ENCODE results near the gene KNG1. TPM values are rescaled to one million over a fixed set of nuclear protein-coding genes. Genes with fewer than 3 reads are reported as not detected.
"Not testable (repeated sequence)": the region's sequence is repeated elsewhere in the genome, so short reads cannot be mapped to it uniquely, and the experiment has no call there.

The KNG1 gene
- total RNA-seq, 6 experiments from 2014 or later: 432 to 1,537 (median 1,171) TPM

- TF ChIP-seq POLR2A (IDR thresholded peaks at IDR 0.05) (no peak), CTCF (IDR thresholded peaks at IDR 0.05) (no peak)
- intact Hi-C loops (cut with DNase I): no loop called here
- ATAC-seq: no peak
- H3K9me3 ChIP-seq: no peaks in the 10 kb centered on the region
- no peaks in the 10 kb centered on the region for H3K36me3 ChIP-seq
- WGBS (ENCODE audit: insufficient coverage, low coverage, low lambda C conversion rate, missing lambda C conversion rate): 90% methylated on average over 3 of the region's 3 CpGs
- DNase-seq: no peak
- no peak overlapping the region for H3K27ac ChIP-seq
- H3K4me3 ChIP-seq: no peak overlapping the region
- peaks cover 0 to under 1% (median 0%) of the 10 kb centered on the region in 4 donors for H3K4me1 ChIP-seq
- no peaks in the 10 kb centered on the region for H3K27me3 ChIP-seq
Observed at GRCh38 chr3:186683979-186684378, 33.2 kb upstream of the KNG1 start.

- H3K4me1 ChIP-seq; intact Hi-C loops (cut with DNase I); H3K27me3 ChIP-seq; H3K9me3 ChIP-seq; H3K27ac ChIP-seq; DNase-seq; H3K4me3 ChIP-seq; H3K36me3 ChIP-seq; ATAC-seq: not testable (repeated sequence)
- WGBS (ENCODE audit: insufficient coverage, low coverage, low lambda C conversion rate, missing lambda C conversion rate): 80% methylated on average over 2 of the region's 2 CpGs
Observed at GRCh38 chr3:186686475-186686874, 30.7 kb upstream of the KNG1 start.

- DNase-seq (no peak), ATAC-seq (no peak)
- Histone ChIP-seq H3K9me3 (no peaks in the 10 kb centered on the region), H3K4me3 (no peak overlapping the region), H3K4me1 (no peaks in the 10 kb centered on the region), H3K36me3 (no peaks in the 10 kb centered on the region), H3K27me3 (no peaks in the 10 kb centered on the region), H3K27ac (no peak overlapping the region)
- WGBS (ENCODE audit: insufficient coverage, low coverage, low lambda C conversion rate, missing lambda C conversion rate): 72% methylated on average over 10 of the region's 12 CpGs
- intact Hi-C loops (cut with DNase I): no loop called here
- TF ChIP-seq CTCF (IDR thresholded peaks at IDR 0.05) (no peak), POLR2A (IDR thresholded peaks at IDR 0.05) (no peak)
Observed at GRCh38 chr3:186687120-186687651, 30.0 kb upstream of the KNG1 start.

- H3K27ac ChIP-seq; H3K9me3 ChIP-seq; H3K27me3 ChIP-seq; ATAC-seq; H3K4me3 ChIP-seq; intact Hi-C loops (cut with DNase I); H3K4me1 ChIP-seq; DNase-seq; H3K36me3 ChIP-seq: not testable (repeated sequence)
- WGBS (ENCODE audit: insufficient coverage, low coverage, low lambda C conversion rate, missing lambda C conversion rate): 73% methylated on average over 1 of the region's 1 CpG
Observed at GRCh38 chr3:186690304-186690703, 26.9 kb upstream of the KNG1 start.

GRCh38 chr3:186691676-186692075 lies 25.5 kb upstream of the KNG1 start:
- TF ChIP-seq CTCF (IDR thresholded peaks at IDR 0.05): no peak
- TF ChIP-seq POLR2A (IDR thresholded peaks at IDR 0.05): no peak
- ATAC-seq: no peak
- Histone ChIP-seq H3K27me3 (no peaks in the 10 kb centered on the region), H3K4me1 (no peaks in the 10 kb centered on the region), H3K36me3 (no peaks in the 10 kb centered on the region), H3K4me3 (no peak overlapping the region), H3K27ac (no peak overlapping the region), H3K9me3 (no peaks in the 10 kb centered on the region)
- no peak for DNase-seq
- intact Hi-C loops (cut with DNase I): no loop called here
- 87% methylated on average over 6 of the region's 7 CpGs for WGBS (ENCODE audit: insufficient coverage, low coverage, low lambda C conversion rate, missing lambda C conversion rate)

- Histone ChIP-seq H3K36me3 (no peaks in the 10 kb centered on the region), H3K27me3 (no peaks in the 10 kb centered on the region), H3K9me3 (no peaks in the 10 kb centered on the region), H3K4me1 (no peaks in the 10 kb centered on the region), H3K27ac (no peak overlapping the region), H3K4me3 (no peak overlapping the region)
- no peak for DNase-seq
- 71% methylated on average over 3 of the region's 3 CpGs for WGBS (ENCODE audit: insufficient coverage, low coverage, low lambda C conversion rate, missing lambda C conversion rate)
- intact Hi-C loops (cut with DNase I): no loop called here
- no peak for ATAC-seq
- no peak for TF ChIP-seq POLR2A (IDR thresholded peaks at IDR 0.05)
- no peak for TF ChIP-seq CTCF (IDR thresholded peaks at IDR 0.05)
Observed at GRCh38 chr3:186693843-186694242, 23.3 kb upstream of the KNG1 start.
